ENCODE results near the gene CRNKL1.

Gene CRNKL1

GRCh38 chr20:20060234-20060998, 8.2 kb upstream of the CRNKL1 start:
- no peak for DNase-seq

- no peak for DNase-seq
These were observed 546 bp downstream of the CRNKL1 start for GRCh38 chr20:20051767-20052073.

DNA sequence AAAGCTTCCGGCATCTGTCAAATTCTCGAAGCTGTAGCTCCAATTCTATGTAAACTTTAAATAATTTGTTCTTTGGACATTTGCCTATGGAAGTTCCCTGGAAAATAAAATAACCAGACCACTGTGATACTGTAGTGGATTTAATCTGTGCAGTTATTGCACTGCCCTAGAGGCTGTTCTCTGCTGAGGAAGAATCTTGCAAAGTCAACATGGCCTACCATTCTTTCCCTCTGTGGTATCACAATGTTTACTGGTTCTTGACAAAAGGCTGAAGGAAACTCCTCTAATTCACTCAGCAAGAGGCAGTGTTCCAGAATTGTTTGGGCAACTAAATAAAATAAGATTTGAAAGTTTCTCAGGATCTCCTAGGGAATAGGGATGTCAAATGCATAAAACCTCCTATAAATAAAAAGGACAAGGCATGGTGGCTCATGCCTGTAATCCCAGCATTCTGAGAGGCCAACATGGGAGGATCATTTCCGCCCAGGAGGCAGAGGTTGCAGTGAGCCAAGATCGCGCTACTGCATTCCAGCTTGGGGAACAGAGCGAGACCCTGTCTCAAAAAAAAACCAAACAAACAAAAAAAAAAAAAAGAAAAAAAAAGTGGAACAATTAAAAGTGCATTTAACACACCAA, 12.4 kb downstream of the CRNKL1 start:
- DNase-seq = no peak

DNA sequence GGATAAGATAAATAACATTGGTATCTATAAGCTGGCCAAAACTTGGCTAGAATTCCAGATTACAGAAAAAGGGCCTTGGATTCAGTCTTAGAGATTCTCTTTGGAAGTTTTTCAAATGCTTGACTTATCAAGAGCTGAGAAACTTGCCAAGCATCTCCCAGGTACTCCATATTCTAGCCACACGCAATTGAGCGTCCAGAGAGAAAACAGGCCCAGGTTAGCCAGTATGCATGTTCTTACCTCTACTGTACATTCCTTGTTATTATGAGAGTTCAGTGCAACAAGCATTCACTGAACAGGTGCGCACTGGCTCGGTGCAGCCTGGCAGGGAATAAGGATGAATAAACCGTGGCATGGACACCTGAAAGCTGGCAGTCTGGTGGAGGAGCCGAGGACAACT, 13.7 kb downstream of the CRNKL1 start:
- no peak for DNase-seq

DNA sequence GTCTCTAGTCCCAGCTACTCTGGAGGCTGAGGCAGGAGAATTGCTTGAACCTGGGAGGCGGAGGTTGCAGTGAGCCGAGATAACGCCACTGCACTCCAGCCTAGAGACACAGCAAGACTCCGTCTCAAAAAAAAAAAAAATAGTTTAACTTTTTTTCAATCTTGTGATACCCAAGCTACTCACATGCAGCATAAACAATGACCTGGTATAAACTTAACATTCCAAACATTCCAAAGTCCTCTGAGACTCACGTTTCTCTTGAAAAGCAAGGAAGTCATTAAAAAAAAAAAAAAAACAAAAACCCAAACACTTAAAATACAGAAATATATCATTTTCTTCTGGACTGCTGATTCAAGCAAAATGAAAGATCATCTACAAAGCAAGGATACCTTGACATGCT, 14.3 kb downstream of the CRNKL1 start:
- no peak for DNase-seq

DNA sequence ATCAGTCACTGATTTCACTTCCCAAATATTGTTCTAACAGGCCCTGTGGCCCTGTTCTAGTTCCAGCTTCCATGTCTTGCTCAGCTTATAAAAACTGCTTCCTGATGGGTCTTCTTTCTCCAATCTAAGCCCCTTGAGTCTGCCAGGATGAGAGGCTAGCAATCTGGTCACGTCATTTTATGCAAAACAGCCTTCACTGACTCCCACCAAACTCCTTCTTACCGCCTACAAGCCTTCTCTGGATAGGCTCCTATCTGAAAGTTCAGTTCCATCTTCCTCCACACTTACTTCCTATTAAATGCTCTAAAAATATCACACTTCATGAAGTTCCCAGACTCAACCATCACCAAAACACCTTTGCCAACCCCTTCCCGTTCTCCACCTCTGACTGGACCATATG, 15.5 kb downstream of the CRNKL1 start:
- DNase-seq = no peak

- DNase-seq = no peak
These were observed 17.8 kb downstream of the CRNKL1 start for GRCh38 chr20:20034486-20034885.

DNA sequence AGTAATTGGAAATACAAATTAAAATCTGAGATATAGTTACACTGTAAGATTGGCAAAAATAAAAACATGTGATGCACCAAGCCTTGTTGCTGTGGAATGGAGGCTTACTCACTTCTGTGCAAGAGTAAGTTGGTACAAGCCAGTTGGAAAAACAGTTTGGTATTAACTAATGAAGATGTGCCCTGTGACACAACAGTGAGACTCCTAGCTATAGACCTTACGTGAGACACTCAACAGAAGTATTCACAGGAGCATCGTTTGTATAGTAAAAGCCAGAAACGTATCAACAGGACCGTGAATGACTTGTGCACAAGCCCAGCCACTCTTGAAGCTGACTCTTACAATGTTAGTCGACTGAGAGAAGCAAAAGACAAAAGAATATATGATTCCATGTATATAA, 20.5 kb downstream of the CRNKL1 start:
- DNase-seq = no peak

- DNase-seq = no peak
These were observed 25.0 kb downstream of the CRNKL1 start for GRCh38 chr20:20027284-20027683.

- no peak for DNase-seq
These were observed 27.3 kb downstream of the CRNKL1 start for GRCh38 chr20:20024942-20025341.

GRCh38 chr20:20023395-20023794, 28.9 kb downstream of the CRNKL1 start:
- DNase-seq = no peak

GRCh38 chr20:20022498-20022897, 29.8 kb downstream of the CRNKL1 start:
- no peak for DNase-seq

GRCh38 chr20:20021835-20022234, 30.4 kb downstream of the CRNKL1 start:
- DNase-seq = no peak

DNA sequence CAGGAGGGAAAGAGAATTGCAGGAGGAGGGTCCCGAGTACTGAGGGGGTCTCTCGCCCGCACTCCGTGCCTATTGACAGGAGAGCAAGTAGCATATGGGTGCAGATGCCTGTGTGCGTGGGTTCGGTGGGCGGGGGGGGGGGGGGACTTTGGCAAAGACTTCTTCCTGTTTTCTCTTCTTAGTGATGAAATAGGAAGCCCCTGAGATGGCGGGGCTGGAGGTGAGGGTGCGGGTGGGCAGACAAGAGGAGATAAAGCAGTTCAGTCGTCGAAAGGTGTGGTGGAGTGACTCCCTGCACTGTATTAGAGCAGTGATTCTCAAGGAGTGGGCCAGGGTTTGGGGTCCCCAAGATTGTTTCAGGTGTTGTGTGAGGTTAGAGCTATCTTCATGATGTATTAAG, 31.4 kb downstream of the CRNKL1 start:
- no peak for DNase-seq

GRCh38 chr20:20019123-20019522, 33.1 kb downstream of the CRNKL1 start:
- no peak for DNase-seq

DNA sequence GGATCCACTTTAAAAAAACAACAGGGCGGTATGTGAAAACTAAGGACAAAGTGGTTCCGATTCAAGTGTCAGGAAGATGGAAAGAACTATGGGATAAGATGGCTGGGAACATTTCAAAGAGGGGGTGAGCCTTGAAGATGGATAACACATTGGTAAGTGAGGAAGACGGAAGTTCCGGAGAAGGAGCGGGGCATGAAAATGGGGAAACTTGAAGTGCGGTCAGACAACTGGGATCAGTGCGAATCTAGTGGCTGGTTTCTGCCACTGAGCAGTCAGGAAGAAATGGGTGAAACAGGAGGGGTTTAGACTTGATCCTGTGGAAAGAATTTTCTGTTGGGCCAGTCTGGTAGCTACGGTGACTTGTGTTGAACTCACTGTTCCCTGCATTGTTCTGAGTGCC, 33.9 kb downstream of the CRNKL1 start:
- no peak for DNase-seq

DNA sequence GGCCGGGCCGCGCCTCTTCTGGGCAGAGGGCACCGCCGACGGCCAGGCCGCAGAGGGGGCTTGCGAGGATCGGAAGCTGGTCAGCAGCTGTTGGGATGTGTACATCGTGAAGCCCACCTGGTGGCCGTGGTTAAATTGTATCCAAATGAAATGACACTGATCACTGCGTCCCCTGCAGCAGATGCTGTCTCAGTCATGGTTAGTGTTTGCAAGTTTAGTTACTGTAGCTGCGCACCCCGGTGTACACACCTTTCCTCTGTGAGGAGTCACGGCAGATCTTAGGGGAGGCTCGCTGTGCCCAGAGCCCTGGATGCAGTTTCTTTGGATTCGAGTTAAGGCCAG, 34.5 kb downstream of the CRNKL1 start:
- no peak for DNase-seq

DNA sequence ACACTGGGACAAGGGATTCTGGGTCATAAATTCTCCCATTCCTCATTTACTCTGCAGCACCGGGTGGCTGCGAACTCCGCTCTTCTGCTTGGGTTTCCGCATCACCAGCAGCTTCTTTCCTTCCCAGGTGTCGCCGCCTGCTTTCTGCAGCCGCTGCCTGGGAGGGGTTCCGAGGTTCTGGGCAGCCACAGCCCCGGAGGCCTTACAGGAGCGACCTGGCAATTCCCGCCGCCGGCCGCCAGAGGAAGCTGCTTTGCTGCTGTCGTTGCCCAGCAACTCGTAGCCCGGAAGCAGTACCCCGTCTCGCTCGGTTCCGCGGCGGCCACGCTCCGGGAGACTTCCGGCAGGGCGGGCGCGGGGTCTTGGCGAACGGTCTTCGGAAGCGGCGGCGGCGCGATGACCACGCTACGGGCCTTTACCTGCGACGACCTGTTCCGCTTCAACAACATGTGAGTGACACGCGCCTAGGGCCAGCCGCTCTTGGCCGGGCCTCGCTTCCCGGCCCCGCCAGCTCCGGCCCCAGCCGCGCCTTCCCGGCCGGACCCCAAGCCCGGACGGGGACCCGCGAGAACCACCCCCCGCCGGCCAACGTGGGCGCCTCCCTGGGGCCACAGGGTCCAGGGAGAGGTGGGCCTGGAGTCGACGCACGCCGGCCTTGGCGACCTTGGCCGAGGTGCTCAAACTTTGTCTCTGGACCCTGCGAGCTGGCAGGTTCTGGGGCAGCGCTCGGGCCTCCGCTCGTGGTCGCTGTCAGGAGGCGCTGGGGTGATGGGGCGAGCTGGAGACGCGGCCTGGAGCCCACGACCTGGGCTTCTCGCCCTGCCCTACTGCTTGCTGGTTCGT, 35.0 kb downstream of the CRNKL1 start, which contains the start of gene NAA20:
Gene NAA20 (plus strand): TSS at position 362 of the 843 bp plus-strand sequence. CDS start 35 bp downstream, at position 397.
- peak; percentile 87 for DNase-seq

GRCh38 chr20:20014659-20015058, 37.6 kb downstream of the CRNKL1 start:
- DNase-seq = no peak

DNA sequence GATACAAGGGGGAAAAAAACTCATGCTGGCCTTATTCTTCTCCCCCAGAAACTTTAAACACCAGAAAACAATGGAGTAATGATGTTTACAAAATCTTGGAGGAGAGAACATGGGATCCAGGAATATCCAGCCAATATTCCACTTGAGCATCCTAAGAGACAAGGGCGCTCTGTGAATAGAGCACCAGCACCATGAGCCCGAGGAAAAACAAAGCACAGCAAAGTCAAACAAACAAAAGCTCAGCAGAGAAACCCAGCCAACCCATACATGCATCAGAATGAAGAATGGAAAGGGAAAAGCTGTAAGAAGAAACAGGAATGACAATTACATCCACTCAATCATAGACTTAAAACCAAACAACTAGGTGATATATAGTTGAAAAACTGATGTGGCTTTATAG, 39.7 kb downstream of the CRNKL1 start:
- DNase-seq = no peak

GRCh38 chr20:20010639-20011500, 41.4 kb downstream of the CRNKL1 start:
- DNase-seq = no peak

DNA sequence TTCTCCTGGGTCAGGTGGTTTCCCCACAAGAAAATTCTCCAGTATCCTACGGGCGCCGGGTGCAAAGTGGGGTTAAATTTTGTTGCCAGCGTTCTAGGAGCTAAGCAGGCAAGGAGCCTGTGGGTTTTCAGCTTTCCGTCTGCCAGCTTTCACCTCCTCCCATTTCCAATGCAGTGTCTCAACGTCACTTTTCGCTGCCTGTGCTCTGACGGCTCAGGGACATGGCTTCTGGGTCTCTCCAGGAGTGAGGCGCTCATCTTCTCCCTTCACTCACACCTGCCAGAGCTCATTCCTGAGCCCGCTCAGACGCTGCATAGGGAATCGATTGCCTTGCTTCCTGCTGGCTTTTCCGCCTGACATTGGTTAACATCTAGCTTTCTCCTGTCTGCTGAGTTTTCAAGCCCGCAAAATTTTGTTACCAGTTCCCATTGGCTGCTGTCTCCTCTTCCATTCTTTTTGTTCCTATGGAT, 42.4 kb downstream of the CRNKL1 start:
- DNase-seq = no peak

GRCh38 chr20:20005342-20005741, 46.9 kb downstream of the CRNKL1 start:
- no peak for DNase-seq
